HG02763 (cell line): ENCODE measurements around the gene BCAS2.

Experiments used
- ATAC-seq: cut with Tn5 transposase; IDR thresholded peaks from one replicate; pipeline ENCODE4 v1.9.1; 2021; ENCODE audit warnings: mild to moderate bottlenecking, moderate library complexity; ENCODE audit not compliant: unreplicated experiment

Gene BCAS2

DNA sequence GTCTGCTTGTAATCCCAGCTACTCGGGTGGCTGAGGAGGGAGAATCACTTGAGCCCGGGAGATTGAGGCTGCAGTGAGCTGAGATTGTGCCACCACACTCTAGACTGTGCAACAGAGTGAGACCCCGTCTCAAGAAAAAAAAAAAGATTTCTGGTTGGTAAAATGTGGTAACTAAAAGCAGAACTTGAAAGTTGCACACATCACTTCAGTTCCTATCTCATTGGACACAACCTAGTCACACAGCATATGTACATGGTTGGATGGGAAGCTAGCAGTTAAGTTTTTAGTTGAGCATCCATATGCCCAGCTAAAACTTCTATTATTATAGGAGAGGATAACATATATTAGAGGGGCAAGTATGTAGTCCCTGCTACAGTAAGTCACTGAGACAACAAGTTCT, 22.1 kb downstream of the BCAS2 start:
- no peak for ATAC-seq

DNA sequence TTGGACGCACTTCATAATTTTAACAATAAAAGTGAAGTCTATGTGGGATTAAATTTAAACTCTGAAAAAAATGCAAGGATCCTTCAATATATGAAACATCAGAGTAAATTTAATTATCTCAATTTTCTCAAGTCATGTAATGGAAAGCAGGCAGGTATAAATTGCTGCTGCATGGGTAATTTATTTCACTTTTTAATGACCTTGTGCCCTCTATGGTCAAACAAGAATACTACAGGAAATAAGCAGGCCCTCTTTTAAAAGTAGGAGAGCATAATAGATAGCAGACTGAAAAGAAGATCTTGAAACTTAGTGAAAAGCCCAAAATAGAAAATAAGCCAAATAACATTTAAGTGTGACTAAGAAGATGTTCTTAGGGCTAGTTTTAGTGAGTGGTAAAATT, 22.9 kb downstream of the BCAS2 start:
- no peak for ATAC-seq

- ATAC-seq: no peak
Observed at GRCh38 chr1:114554577-114554976, 26.8 kb downstream of the BCAS2 start.

- ATAC-seq: no peak
Observed at GRCh38 chr1:114552106-114552639, 29.2 kb downstream of the BCAS2 start.

GRCh38 chr1:114551400-114551799, 30.0 kb downstream of the BCAS2 start:
- ATAC-seq: no peak

- no peak for ATAC-seq
Observed at GRCh38 chr1:114550336-114550735, 31.1 kb downstream of the BCAS2 start.

DNA sequence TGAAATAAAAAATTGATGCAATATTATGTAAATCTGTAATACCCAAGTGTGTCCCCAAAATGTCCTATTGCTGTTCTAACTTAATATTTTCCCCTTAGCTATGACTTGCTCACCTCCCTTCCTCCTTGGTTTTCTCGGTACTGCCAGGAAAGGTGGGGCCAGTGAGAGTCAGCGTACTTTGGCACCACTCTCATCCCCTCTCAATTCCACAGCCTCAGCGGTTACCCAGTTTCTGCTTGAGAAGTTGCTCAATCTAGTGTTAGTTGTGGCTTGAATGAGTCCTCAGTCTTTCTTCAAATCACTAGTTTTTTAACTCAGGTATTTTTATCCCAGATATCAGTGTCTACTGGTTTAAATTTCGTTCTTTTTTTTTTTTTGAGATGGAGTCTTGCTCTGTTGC, 32.3 kb downstream of the BCAS2 start:
- ATAC-seq: no peak

DNA sequence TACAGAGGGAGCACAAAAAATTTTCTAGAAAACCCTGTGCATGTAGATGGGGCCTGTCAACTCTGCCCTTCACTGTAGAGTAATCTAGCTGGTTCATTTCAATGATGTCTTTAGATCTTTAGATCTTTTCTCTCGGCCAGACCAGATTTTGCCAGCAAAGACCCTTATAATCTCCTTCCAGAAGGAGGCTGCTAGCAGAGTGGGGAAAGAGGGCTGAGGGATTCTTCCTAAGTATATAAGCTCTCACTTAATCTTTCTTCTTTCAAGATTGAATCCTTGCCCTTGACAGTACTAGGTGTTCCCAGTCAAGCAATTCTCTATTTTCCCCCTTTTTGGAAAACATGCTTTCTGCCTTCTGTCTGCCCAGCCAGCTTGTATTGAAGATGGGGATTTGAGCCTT, 34.3 kb downstream of the BCAS2 start:
- no peak for ATAC-seq

DNA sequence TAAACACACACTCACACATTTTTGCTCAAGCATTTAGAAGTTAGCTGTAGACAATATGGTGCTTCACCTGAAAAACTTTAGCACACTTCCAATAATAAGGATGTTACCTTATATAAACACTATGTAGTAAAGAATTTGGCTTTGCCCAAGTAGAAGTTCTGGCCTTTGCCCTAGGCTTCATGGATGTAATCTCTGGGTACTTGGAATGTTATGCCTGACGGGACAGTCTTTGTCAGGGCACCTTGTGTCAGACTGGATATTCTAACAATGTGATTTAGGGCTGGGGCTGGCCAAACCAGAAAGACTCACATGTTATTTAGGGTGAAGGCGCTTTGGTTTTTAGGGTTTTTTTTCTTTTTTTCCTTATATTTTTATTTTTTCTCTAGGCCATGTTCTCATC, 35.6 kb downstream of the BCAS2 start:
- no peak for ATAC-seq

GRCh38 chr1:114545315-114545714, 36.1 kb downstream of the BCAS2 start:
- no peak for ATAC-seq

- ATAC-seq: no peak
Observed at GRCh38 chr1:114540821-114541220, 40.6 kb downstream of the BCAS2 start.

DNA sequence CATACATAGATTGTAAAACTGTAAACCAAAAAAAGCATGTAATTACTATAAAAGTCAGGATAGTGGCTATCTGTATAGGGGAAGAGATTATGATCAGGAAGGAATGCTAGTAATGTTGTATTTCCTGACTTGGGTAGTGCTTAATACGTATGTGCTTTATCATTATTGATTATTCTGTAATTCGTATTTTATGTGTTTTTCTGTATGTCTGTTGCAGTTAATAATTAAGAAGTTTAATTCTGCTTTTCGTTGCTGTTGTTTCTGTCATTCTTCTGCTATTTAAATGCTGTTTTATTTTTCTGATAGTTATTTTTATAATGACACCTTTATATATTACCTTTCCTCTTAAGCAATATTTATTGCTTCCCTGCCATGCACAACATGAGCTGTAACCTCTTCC, 41.1 kb downstream of the BCAS2 start:
- no peak for ATAC-seq

- ATAC-seq: no peak
Observed at GRCh38 chr1:114536043-114536442, 45.4 kb downstream of the BCAS2 start.

- no peak for ATAC-seq
Observed at GRCh38 chr1:114535401-114535800, 46.0 kb downstream of the BCAS2 start.

DNA sequence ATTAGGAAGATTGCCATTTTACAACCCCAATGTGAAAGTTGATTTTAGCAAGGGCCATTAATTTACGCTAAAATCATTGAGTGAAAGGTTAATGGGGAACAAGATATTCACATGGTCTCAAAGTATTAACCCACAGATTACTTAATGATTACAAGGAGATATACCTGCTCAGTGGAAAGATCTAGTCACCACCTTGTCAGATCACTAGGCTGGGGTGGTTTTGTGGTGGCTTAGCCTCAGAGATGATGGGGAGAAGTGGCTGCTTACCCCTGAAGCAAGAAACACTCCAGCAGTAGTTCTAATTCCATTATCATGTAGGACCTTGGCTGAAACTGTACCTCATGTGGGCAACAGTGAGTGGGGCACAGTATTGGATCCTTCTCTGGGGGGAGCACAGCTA, 50.3 kb downstream of the BCAS2 start:
- ATAC-seq: no peak

GRCh38 chr1:114530224-114530623, 51.2 kb downstream of the BCAS2 start:
- no peak for ATAC-seq

DNA sequence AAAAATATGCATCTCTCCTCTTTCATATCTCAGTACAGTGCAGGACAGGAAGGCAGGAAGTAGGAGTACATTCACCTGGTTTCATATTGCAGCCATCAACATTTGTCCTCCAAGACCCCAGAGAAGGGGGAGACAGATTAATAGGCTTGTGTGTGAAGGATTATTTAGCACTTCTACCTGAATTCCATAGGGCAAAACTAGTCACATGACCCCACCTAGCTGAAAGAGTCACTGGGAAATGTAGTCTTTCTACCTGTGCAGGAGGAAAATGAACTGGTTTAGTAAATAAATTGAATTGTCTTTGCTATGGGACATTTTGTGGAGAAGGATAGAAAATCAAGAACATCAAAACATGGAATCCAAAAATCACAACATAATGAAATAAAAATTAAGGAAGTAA, 56.5 kb downstream of the BCAS2 start:
- no peak for ATAC-seq

DNA sequence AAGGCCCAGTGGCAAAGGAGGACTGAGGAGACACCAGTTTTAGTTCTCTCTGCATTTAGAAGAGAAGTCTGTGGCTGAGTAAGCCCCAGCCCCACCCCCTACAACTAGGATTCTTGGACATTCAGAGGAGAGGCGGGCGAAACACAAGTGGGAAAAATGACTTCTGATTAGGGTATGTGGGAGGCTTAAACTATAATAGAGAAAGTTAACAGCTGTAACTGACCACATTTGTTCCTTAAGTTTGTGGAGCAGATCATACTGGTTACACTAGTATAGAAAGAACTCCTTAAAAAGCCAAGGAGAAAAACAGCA, 59.2 kb downstream of the BCAS2 start:
- ATAC-seq: no peak

- ATAC-seq: no peak
Observed at GRCh38 chr1:114521396-114522263, 59.8 kb downstream of the BCAS2 start.
